Left hindlimb (tissue), 1 donor: Measurements from ENCODE around the gene ZC3H15.

ENCODE experiments used
- DNase-seq: peaks from one replicate; pipeline ENCODE4 v3.0.0-alpha.2; 2018

ZC3H15 gene

GRCh38 chr2:186544255-186544675 lies 58.2 kb downstream of the ZC3H15 start:
- no peak for DNase-seq

DNA sequence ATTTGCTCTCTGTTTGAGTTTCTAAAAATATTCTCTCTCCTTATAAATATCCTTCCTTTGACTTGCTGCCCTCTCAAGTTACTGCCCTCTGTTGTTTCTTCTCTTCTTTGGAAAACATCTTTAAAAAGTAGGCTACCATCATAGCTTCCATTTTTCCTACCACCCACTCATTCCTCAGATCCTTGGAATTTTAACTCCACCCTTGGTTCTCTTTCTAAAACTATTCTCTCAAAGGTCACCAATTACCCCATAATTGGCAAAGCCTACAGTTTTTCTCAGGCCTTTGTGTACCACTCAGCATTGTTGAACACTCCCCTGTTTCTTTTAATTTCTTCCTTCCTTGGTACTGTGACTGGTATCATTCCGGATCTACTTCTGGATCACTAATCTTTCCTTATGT lies 60.8 kb downstream of the ZC3H15 start:
- no peak for DNase-seq

- DNase-seq: no peak
These were observed 65.4 kb downstream of the ZC3H15 start for GRCh38 chr2:186551323-186552050.

DNA sequence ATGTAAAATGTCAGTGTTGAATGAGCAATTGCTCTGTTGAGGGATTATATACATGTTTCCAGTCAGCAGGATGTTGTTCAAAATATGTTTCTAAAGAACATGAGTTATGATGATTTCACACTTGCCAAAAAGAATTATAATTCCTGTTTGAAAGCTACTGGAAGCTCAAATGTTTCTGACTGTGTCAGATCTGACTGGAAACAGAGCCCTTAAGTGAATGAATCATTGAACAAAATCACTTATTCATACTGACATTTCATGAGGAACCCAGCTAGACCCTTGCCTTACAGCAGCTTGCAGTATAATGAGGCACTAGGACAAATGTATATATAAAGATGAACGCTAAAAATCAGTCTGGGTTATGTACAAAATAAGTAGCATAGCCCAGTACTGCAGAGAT lies 68.4 kb downstream of the ZC3H15 start:
- DNase-seq: no peak

GRCh38 chr2:186554850-186555671 lies 69.0 kb downstream of the ZC3H15 start:
- no peak for DNase-seq

GRCh38 chr2:186558512-186559276 lies 72.6 kb downstream of the ZC3H15 start:
- DNase-seq: no peak
